HG02571 (cell line): ENCODE results near the gene VAV2.

Source experiments
- ATAC-seq: cut with Tn5 transposase; IDR thresholded peaks from one replicate; pipeline ENCODE4 v1.9.1; 2021; ENCODE audit warnings: mild to moderate bottlenecking, moderate library complexity; ENCODE audit not compliant: unreplicated experiment

Gene VAV2

DNA sequence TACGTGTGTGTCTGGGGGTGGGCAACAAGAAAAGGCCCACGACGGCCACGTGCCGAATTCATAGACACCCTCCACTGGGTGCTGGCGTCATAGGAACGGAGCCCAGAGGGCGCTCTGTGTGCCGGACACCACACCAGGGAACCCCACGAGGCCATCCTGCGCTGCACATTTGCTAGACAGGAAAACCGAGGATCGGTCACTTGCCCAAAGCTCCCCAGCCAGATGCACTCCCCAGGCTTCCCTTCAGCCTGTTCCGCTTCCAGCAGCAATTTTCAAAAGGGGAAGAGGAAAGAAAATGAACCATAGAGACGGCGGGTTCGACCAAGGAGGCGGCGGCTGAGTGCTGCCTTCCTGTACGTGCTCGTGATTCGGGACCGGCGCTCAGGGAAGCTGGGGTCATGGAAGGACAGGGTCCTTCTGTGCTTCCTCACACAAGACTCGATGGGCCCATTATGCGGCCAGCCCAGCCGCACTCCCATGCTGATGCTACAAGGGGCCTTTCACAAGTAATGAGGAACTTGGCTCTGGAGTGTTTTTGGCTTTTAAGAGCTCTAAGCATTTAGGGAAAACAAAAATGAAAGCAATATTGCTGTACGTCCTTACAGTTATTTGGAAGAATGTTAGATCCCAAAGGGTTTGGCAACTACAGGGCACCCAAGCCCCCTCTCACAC lies 129.4 kb downstream of the VAV2 start:
- ATAC-seq = no peak

DNA sequence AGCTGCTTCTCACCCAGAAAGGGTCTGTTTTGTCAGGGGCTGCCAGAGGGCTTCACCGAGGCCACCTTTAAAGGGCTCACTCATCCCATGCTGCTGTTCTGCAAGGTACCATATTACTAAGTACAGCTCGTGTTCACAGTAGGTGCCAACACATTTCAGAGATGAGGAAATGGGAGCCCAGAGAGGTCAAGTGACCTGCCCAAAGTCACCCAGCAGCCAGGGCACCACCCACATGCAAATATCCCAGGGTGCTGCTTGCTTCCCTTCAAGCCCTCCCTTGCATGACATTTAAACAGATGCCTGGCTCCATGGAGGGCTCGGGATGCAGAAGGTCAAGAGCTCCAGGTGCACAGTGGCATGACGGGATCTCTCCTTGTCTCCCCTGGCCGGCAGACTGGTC lies 130.4 kb downstream of the VAV2 start:
- ATAC-seq = no peak

- ATAC-seq = no peak
Measured at GRCh38 chr9:133861086-133861485, 131.0 kb downstream of the VAV2 start.

- ATAC-seq = no peak
Measured at GRCh38 chr9:133858771-133859170, 133.4 kb downstream of the VAV2 start.

DNA sequence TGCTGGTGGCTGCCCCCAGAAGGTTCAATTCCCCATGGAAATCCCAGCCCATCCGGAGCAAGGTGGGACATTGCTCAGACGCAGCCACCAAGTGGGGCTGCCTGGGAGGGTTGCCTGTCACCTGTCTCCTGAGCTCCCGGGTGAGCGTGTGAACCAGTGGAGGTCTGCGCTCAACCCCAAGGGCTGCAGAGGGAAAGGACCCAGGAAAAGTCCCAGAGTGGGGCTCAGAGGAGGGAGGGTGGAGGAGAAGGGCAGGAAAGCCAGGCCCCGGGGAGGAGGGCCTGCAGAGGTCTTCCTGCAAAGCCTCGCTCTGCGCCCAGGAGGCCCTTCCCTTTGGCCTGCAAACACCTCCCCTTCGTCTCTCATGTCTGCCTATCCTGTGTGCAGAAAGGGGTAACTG lies 134.5 kb downstream of the VAV2 start:
- no peak for ATAC-seq

DNA sequence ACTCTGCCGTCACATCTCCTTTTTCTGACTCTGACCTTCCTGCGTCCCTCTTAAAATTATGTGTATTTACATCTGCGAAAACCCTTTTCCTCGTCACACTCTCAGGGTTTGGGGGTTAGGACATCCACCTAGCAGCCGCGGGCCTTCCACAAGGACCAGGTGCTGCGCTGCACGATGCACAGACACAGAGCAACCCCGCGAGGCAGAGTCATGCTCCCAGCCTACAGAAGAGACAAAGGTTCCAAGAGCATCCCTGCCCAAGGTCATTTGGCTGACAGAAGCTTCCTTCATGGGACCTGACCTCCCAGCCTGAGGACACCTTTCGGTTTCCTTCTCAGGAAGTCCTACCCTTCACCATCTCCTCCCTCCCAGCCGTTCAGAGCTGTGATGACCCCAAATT lies 135.3 kb downstream of the VAV2 start:
- ATAC-seq = no peak

GRCh38 chr9:133855802-133856521 lies 136.2 kb downstream of the VAV2 start:
- no peak for ATAC-seq

DNA sequence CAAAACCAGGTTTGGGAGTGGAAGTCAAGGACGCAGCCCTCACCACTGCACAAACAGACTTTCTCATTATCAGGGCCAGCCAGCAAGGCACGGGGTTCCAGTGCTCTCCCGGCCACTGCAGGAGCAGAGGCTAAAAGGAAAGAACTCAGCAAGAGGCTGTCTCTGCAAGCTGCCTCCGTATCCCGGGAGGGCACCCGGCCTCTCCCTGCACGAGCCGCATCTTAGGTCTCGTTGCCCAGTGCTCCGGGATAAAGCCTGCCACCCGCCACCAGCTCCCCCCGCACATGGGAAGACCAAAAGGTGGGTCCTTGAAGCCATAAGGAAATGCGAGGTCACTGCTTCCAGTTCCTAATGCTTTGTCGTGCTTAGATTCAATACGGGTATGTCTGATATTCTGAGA lies 136.8 kb downstream of the VAV2 start:
- ATAC-seq = no peak

DNA sequence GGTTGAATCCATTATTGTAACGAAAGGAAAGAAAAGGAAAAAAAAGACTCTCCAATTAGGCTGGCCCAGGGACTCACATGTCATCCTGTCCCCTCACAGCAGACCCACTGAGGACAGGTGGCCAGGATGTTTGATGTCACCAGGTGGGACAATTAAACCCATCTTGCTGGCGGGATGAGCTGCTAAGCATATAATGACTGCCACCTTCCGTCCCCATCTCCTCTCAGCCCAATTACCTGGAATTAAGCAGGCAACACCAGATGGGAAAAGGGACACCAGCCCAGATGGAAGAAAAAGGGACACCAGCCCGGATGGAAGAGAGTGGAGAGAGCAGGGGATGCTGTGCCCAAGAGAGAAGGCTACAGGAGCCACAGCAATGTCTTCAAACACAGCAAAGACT lies 137.4 kb downstream of the VAV2 start:
- ATAC-seq = no peak

GRCh38 chr9:133854048-133854447 lies 138.1 kb downstream of the VAV2 start:
- no peak for ATAC-seq

DNA sequence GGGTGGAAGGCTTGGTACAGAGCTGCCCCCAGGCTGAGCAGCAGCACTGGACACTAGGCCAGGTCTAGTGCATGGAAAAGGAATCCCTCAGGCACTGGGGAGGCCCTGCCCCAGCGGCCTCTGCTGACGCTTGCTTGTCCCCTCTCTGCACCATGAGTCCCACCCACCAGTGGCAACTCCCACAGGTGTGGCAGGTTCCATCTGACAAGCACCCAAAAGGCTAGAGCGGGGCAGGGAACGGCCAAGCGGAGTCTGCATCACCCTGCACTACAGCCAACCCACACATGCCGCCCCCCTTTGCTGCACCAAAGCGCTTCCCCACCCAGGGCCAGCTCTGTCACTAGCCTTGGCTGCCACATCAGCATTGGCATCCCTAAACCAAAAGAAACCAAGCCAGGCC lies 138.8 kb downstream of the VAV2 start:
- ATAC-seq = no peak

- no peak for ATAC-seq
Measured at GRCh38 chr9:133852431-133852830, 139.7 kb downstream of the VAV2 start.

- no peak for ATAC-seq
Measured at GRCh38 chr9:133851693-133852092, 140.4 kb downstream of the VAV2 start.

- ATAC-seq = no peak
Measured at GRCh38 chr9:133850937-133851336, 141.2 kb downstream of the VAV2 start.

GRCh38 chr9:133850161-133850560 lies 142.0 kb downstream of the VAV2 start:
- ATAC-seq = no peak

DNA sequence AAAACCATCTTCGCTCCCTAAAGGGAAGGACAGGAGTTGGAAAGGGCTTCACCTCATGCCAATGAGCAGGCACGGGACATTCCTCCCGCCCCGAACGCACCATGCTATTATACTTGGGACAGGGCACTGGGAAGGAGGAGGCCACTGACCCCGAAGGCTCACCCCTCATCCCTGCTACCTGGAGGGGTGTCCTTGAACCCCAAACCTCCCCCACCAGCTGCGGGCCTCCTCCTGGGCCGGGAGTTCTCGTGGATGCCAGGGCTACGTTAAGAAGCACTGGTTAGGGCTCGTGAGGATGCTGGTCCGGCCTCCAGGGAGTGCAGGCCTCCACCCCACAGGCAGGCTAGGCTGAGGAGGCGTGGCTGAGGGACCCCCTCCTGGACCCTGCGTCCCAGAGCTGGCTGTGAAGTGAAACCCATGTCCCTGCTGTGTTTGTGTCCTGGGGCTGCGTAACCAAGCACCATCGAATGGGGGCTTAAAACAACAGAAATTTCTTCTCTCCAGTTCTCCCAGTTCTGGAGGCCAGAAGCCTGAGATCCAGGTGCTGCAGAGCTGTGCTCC lies 142.9 kb downstream of the VAV2 start:
- no peak for ATAC-seq

DNA sequence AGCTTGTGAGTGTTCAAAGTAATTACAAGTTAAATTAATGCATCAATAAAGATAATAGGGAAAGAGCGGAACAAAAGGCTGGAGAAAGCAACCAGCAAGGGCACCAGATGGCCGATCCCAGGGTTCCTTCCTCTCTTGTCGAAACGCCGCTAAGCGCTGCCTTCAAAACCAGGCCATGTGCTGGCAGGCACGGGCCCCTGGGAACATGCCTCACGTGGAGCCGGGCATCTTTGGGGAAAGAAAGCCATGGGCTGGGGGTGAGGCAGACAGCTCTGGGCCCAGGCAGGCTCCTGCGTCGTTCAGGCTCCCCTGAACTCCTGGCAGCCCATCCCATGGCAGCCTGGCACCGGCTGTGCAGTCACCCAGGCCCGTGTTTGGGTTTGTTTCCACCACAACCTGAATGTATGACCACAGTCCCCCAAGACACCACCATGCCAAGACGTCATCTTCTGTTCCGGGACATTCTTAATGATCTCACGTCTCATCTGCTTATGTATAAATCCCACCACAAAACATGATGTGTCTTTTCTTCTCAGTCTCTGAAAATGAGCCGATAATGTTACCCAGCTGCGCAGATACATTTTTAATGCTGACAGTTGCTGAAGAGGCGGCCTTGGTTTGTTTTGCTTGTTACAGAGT lies 143.5 kb downstream of the VAV2 start:
- ATAC-seq = no peak

GRCh38 chr9:133846483-133847090 lies 145.5 kb downstream of the VAV2 start:
- ATAC-seq = no peak

- no peak for ATAC-seq
Measured at GRCh38 chr9:133845440-133845839, 146.7 kb downstream of the VAV2 start.

- ATAC-seq = no peak
Measured at GRCh38 chr9:133844881-133845410, 147.2 kb downstream of the VAV2 start.

DNA sequence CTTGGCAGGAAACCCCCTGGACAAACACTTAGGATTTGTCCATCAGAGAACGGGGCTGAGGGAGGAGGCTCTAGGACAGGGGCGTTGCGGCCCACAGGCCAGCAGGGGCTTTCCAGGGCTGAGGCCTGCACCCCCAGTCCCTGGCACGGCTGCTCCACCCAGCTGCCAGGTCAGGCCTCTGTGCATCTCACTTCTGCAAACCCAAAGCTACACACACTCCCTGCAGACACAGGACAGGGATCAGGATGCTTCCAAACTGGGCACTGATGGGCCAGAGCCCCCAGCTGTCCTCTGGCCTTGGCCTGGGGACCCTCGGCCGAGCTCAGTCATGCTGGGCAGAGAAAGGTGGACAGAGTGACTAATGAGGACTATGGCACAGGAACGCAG lies 147.7 kb downstream of the VAV2 start:
- no peak for ATAC-seq
